Muscle layer of duodenum (tissue), 2 donors: ENCODE results near the gene ZNF445.

Source experiments
- H3K27ac ChIP-seq: one replicate; pipeline ENCODE4 v1.7.0; 2013; ENCODE audit warnings: mild to moderate bottlenecking, low read length
- H3K27me3 ChIP-seq: one replicate; pipeline ENCODE4 v1.7.0; 2013; ENCODE audit warnings: low read depth, mild to moderate bottlenecking, control low read depth, low read length
- H3K36me3 ChIP-seq, 2 donors: one replicate each; pipeline ENCODE4 v1.7.0; 2013; ENCODE audit warnings: low read length in 2 of 2, control low read depth in 1 of 2, mild to moderate bottlenecking in 1 of 2; ENCODE audit not compliant: insufficient read depth in 2 of 2, control insufficient read depth in 1 of 2
- H3K4me1 ChIP-seq, 2 donors: one replicate each; pipeline ENCODE4 v1.7.0; 2013; ENCODE audit warnings: low read length in 2 of 2, mild to moderate bottlenecking in 2 of 2, control low read depth in 1 of 2, moderate library complexity in 1 of 2; ENCODE audit not compliant: insufficient read depth in 2 of 2, control insufficient read depth in 1 of 2
- H3K4me3 ChIP-seq, 2 donors: one replicate each; pipeline ENCODE4 v1.7.0; 2013; ENCODE audit warnings: low read length in 2 of 2, low read depth in 1 of 2, mild to moderate bottlenecking in 1 of 2
- H3K9me3 ChIP-seq, 2 donors: one replicate each; pipeline ENCODE4 v1.7.0; 2013; ENCODE audit warnings: low read length in 2 of 2, control low read depth in 1 of 2, mild to moderate bottlenecking in 1 of 2; ENCODE audit not compliant: control insufficient read depth in 1 of 2
- donor health status: healthy.

The ZNF445 gene

GRCh38 chr3:44434834-44435510, 42.5 kb downstream of the ZNF445 start:
- Histone ChIP-seq H3K9me3 (no peaks in the 10 kb centered on the region), H3K4me1 (peaks cover 7 to 9% of the 10 kb centered on the region in 2 donors), H3K27me3 (no peaks in the 10 kb centered on the region), H3K4me3 (no peak overlapping the region), H3K27ac (no peak overlapping the region), H3K36me3 (no peaks in the 10 kb centered on the region)

- no peaks in the 10 kb centered on the region for H3K36me3 ChIP-seq
- H3K4me3 ChIP-seq = no peak overlapping the region
- H3K9me3 ChIP-seq = no peaks in the 10 kb centered on the region
- H3K27ac ChIP-seq = no peak overlapping the region
- H3K27me3 ChIP-seq = no peaks in the 10 kb centered on the region
- no peaks in the 10 kb centered on the region for H3K4me1 ChIP-seq
Observed at GRCh38 chr3:44430466-44430865, 47.0 kb downstream of the ZNF445 start.

GRCh38 chr3:44429459-44429858, 48.0 kb downstream of the ZNF445 start:
- Histone ChIP-seq H3K27me3 (no peaks in the 10 kb centered on the region), H3K36me3 (no peaks in the 10 kb centered on the region)

GRCh38 chr3:44428910-44429309, 48.6 kb downstream of the ZNF445 start:
- H3K36me3 ChIP-seq = no peaks in the 10 kb centered on the region

More at GRCh38 chr3:44429459-44429858, 48.0 kb downstream of the ZNF445 start:
- Histone ChIP-seq H3K27ac (no peak overlapping the region), H3K4me3 (no peak overlapping the region), H3K4me1 (no peaks in the 10 kb centered on the region), H3K9me3 (no peaks in the 10 kb centered on the region)

GRCh38 chr3:44427683-44428082, 49.8 kb downstream of the ZNF445 start:
- H3K4me1 ChIP-seq = no peaks in the 10 kb centered on the region
- no peak overlapping the region for H3K27ac ChIP-seq
- H3K27me3 ChIP-seq = no peaks in the 10 kb centered on the region
- H3K4me3 ChIP-seq = no peak overlapping the region
- no peaks in the 10 kb centered on the region for H3K36me3 ChIP-seq
- no peaks in the 10 kb centered on the region for H3K9me3 ChIP-seq

More at GRCh38 chr3:44428910-44429309, 48.6 kb downstream of the ZNF445 start:
- Histone ChIP-seq H3K9me3 (no peaks in the 10 kb centered on the region), H3K4me1 (no peaks in the 10 kb centered on the region), H3K4me3 (no peak overlapping the region), H3K27ac (no peak overlapping the region), H3K27me3 (no peaks in the 10 kb centered on the region)

- Histone ChIP-seq H3K27ac (no peak overlapping the region), H3K4me3 (no peak overlapping the region), H3K27me3 (no peaks in the 10 kb centered on the region), H3K9me3 (no peaks in the 10 kb centered on the region), H3K4me1 (no peaks in the 10 kb centered on the region), H3K36me3 (no peaks in the 10 kb centered on the region)
Observed at GRCh38 chr3:44424758-44425157, 52.7 kb downstream of the ZNF445 start.

- no peaks in the 10 kb centered on the region for H3K9me3 ChIP-seq
- H3K4me3 ChIP-seq = no peak overlapping the region
- H3K4me1 ChIP-seq = no peaks in the 10 kb centered on the region
- H3K27me3 ChIP-seq = no peaks in the 10 kb centered on the region
- no peak overlapping the region for H3K27ac ChIP-seq
- no peaks in the 10 kb centered on the region for H3K36me3 ChIP-seq
Observed at GRCh38 chr3:44421280-44421679, 56.2 kb downstream of the ZNF445 start.

GRCh38 chr3:44420676-44421075, 56.8 kb downstream of the ZNF445 start:
- H3K36me3 ChIP-seq = no peaks in the 10 kb centered on the region
- H3K9me3 ChIP-seq = no peaks in the 10 kb centered on the region
- no peak overlapping the region for H3K27ac ChIP-seq
- no peak overlapping the region for H3K4me3 ChIP-seq
- H3K4me1 ChIP-seq = no peaks in the 10 kb centered on the region
- H3K27me3 ChIP-seq = no peaks in the 10 kb centered on the region

- Histone ChIP-seq H3K27ac (no peak overlapping the region), H3K36me3 (no peaks in the 10 kb centered on the region), H3K4me3 (no peak overlapping the region), H3K4me1 (no peaks in the 10 kb centered on the region), H3K27me3 (no peaks in the 10 kb centered on the region), H3K9me3 (no peaks in the 10 kb centered on the region)
Observed at GRCh38 chr3:44419923-44420650, 57.4 kb downstream of the ZNF445 start.

- H3K27ac ChIP-seq = no peak overlapping the region
- H3K27me3 ChIP-seq = no peaks in the 10 kb centered on the region
- no peaks in the 10 kb centered on the region for H3K4me1 ChIP-seq
- H3K36me3 ChIP-seq = no peaks in the 10 kb centered on the region
- no peaks in the 10 kb centered on the region for H3K9me3 ChIP-seq
- no peak overlapping the region for H3K4me3 ChIP-seq
Observed at GRCh38 chr3:44419116-44419922, 58.2 kb downstream of the ZNF445 start.

GRCh38 chr3:44418549-44418948, 58.9 kb downstream of the ZNF445 start:
- H3K4me1 ChIP-seq = no peaks in the 10 kb centered on the region
- H3K4me3 ChIP-seq = no peak overlapping the region
- H3K27ac ChIP-seq = no peak overlapping the region
- no peaks in the 10 kb centered on the region for H3K9me3 ChIP-seq
- H3K36me3 ChIP-seq = no peaks in the 10 kb centered on the region
- no peaks in the 10 kb centered on the region for H3K27me3 ChIP-seq
